RWPE1 (cell line): Measurements from ENCODE around the gene MXD4.

Source experiments
- CTCF ChIA-PET: fragments of 350-600 bp; sonication (Branson Sonifier 250); formaldehyde crosslinking; extraction: SDS; loops from one replicate; lab custom pipeline; 2021; lab: Yijun Ruan, JAX
- POLR2A ChIA-PET: fragments of 400-600 bp; formaldehyde crosslinking; extraction: SDS; loops from one replicate; lab custom pipeline; 2020; ENCODE audit warnings: antibody characterized with exemption; ENCODE audit not compliant: low non-redundant PET; lab: Yijun Ruan, JAX
- DNase-seq: peaks from one replicate; pipeline ENCODE4 v3.0.0; 2012; ENCODE audit warnings: low spot score
- H3K27ac ChIP-seq: fragments of 450-650 bp; 2 replicates; pipeline ENCODE4 v1.5.1; 2017
- TF ChIP-seq, protein P1 (sequence below): fragments of 450-650 bp; conservative IDR thresholded peaks from 2 replicates; pipeline ENCODE4 v1.5.1; 2017; ENCODE audit warnings: low read depth, mild to moderate bottlenecking

The MXD4 gene

GRCh38 chr4:2261853-2262144 lies at the start of gene MXD4:
Gene MXD4 (minus strand): TSS chr4:2262109. CDS start chr4:2261980, 129 bp downstream.
- peak within 1 kb of the TSS; percentile 91 for H3K27ac ChIP-seq
- CTCF ChIA-PET: no interaction called here
- no peak for DNase-seq
- TF ChIP-seq, protein P1, sequence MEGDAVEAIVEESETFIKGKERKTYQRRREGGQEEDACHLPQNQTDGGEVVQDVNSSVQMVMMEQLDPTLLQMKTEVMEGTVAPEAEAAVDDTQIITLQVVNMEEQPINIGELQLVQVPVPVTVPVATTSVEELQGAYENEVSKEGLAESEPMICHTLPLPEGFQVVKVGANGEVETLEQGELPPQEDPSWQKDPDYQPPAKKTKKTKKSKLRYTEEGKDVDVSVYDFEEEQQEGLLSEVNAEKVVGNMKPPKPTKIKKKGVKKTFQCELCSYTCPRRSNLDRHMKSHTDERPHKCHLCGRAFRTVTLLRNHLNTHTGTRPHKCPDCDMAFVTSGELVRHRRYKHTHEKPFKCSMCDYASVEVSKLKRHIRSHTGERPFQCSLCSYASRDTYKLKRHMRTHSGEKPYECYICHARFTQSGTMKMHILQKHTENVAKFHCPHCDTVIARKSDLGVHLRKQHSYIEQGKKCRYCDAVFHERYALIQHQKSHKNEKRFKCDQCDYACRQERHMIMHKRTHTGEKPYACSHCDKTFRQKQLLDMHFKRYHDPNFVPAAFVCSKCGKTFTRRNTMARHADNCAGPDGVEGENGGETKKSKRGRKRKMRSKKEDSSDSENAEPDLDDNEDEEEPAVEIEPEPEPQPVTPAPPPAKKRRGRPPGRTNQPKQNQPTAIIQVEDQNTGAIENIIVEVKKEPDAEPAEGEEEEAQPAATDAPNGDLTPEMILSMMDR: no peak
- POLR2A ChIA-PET: interaction anchor here (1.5 kb wide), 1 partner anchor 29 kb away, joined by 4 read pairs; no protein-coding TSS in a partner anchor

DNA sequence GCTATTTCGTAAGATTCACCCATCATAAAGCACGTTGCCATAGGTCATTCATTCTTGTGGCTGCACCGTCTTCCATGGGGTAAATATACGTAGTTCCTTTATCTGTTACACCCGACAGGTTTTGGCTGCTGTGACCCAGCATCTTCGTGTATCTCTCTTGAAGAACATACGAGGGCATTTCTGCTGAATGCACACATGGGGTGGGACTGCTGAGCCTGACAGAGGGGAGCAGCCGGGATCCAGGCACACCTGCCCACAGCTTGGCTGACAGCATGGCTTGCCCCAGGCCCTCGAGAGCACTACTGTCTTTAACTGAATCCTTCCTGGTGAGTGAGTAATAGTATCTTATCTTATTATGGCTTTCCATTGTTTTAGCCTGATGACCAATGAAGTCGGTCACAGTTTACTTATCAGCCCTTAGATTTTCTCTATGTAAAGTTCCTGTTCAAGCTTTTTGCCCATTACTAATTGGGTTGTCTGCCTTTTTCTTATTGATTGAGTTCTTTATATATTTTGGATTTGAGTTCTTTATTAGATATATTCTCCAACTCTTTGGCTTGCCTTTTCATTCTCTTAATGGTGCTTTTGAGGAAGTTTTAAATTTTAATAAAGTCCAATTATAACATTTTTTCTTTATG lies 45.0 kb upstream of the MXD4 start:
- CTCF ChIA-PET: no interaction called here

GRCh38 chr4:2305766-2306501 lies 44.0 kb upstream of the MXD4 start:
- ChIA-PET CTCF (interaction anchor here (0.7 kb wide), 1 partner anchor 484 kb away, joined by 4 read pairs; no protein-coding TSS in a partner anchor), POLR2A (interaction anchor here (0.6 kb wide), 1 partner anchor 553 kb away, joined by 3 read pairs; no protein-coding TSS in a partner anchor)
- H3K27ac ChIP-seq: no peak overlapping the region
- TF ChIP-seq, protein P1: no peak
- DNase-seq: no peak

More for the DNA sequence above, 45.0 kb upstream of the MXD4 start:
- H3K27ac ChIP-seq: no peak overlapping the region
- TF ChIP-seq, protein P1: no peak
- DNase-seq: no peak
- POLR2A ChIA-PET: no interaction called here

GRCh38 chr4:2304877-2305561 lies 43.1 kb upstream of the MXD4 start:
- H3K27ac ChIP-seq: no peak overlapping the region
- POLR2A ChIA-PET: no interaction called here
- CTCF ChIA-PET: no interaction called here
- no peak for DNase-seq
- TF ChIP-seq, protein P1: no peak

DNA sequence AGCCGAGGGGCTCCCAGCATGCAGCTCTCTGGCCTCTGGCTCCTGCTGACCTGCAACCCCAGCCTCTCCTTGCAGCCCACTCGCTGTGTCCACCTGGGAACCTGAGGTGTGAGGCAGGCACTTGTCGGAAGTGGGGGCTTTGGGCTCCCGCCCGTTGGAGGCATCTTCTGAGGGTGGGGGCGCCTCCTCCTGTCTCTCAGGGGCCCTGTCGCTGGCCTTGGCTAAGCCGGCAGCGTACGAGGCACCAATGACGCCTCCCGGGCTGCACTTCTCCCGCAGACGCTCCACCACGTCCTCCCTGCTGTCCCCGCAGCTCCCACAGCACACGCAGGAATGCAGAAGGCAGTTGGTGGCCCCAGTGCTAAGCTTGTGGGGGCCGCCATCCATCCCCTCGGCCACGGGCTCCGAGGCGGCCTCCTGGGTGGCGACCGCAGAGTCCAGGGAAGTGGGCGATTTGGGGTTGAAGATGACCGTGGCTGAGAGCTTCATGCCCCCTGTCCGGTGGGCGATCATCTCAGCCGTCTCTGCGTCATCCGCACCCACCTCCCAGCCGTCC lies 42.5 kb upstream of the MXD4 start:
- ChIA-PET POLR2A (no interaction called here), CTCF (interaction anchor here (0.6 kb wide), 1 partner anchor 407 kb away, joined by 4 read pairs; no protein-coding TSS in a partner anchor)
- no peak for DNase-seq
- no peak overlapping the region for H3K27ac ChIP-seq
- TF ChIP-seq, protein P1: no peak
